ENCODE data around the gene SORCS2.
A peak's percentile ranks its signal among the peaks of the same experiment; 100 is the strongest.

SORCS2 gene

DNA sequence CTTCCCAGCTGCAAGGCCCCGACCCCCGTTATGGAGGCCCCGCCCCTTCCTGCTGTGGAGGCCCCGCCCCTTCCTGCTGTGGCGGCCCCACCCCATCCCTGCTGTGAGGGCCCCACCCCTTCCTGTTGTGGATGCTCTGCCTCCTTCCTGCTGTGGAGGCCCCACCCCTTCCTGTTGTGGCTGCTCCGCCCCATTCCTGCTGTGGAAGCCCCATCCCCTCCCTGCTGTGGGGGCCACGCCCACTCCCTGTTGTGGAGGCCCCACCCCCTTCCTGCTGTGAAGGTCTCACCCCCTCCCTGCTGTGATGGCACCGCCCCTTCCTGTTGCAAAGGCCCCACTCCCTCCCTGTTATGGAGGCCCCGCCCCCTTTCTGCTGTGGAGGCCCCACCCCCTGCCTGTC lies 347.3 kb downstream of the SORCS2 start:
- DNase-seq: no peak

- DNase-seq: no peak
Measured at GRCh38 chr4:7540206-7540605, 347.9 kb downstream of the SORCS2 start.

GRCh38 chr4:7540654-7541413 lies 348.5 kb downstream of the SORCS2 start:
- DNase-seq: no peak

GRCh38 chr4:7541414-7541810 lies 349.1 kb downstream of the SORCS2 start:
- no peak for DNase-seq

DNA sequence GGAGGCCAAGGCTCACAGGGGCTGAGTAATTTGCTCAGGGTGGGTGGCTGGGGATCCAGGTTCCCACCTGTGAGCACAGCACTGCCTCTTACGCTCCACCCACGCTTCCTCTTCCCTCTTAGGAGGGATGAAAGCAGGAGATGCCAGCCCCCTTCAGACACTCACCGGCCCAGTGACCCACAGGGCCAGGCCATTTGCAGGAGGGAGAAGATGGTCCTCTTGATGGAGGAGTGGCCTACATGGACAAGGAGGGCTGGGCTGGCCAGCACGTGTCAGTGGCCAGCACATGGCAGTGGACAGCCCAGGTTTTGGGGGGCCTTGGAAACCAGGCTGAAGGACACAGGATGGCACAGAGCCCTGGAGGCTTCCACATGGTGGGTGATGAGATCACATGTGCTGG lies 350.4 kb downstream of the SORCS2 start:
- DNase-seq: no peak

- DNase-seq: no peak
Measured at GRCh38 chr4:7546152-7546808, 353.9 kb downstream of the SORCS2 start.

GRCh38 chr4:7546809-7547367 lies 354.6 kb downstream of the SORCS2 start:
- no peak for DNase-seq

DNA sequence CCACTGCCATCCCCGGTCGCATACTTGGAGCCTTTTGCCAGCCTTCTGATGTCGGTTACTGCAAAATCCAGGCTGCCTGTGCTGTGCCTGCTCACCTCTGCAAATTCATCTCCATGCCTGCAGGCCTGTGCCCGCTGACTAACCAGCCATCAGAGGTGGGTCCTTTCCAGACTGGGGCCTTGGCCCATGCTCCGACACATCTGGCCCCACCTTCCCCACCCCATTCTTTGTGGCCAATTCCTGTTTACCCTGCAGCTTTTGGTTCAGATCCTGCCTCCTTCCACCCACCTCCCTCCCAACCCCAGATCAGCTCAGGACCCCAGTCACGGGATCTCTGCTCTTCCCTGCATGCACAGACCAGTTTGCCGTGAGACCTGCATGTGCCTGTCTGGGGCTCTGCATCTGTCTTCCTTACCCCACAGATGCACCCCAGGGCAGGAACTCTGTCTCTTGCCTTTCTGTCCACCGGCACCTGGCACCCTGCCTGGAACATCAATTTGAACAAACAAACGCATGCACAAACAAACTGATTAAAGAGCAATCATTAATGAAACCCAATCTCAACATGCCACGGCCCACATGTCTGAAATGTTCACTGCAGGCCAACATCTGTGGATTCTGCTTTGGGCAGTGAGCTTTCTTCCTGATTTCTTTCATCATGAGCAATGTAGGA lies 355.2 kb downstream of the SORCS2 start:
- DNase-seq: no peak

- no peak for DNase-seq
Measured at GRCh38 chr4:7549866-7550265, 357.5 kb downstream of the SORCS2 start.

DNA sequence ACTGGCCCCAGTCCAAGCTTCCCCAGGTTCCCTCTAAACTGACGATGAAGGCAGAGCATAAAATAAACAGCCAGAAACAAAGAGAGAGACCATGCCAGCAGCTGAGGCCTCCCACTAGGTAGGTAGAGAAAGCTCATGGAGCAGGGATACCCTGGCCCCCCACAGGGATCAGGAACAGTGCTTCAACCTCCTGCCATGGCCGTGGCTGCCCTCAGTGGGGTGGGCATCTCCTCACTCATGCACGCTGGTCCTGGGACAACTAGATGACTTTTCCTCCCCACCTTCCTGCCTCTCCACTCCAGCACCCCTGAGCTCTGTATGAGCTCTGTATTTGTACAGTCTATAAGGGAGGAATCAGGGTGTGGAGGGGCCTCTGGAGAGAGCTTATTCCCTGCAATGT lies 360.1 kb downstream of the SORCS2 start:
- no peak for DNase-seq

- DNase-seq: no peak
Measured at GRCh38 chr4:7553280-7553679, 360.9 kb downstream of the SORCS2 start.

GRCh38 chr4:7554905-7555304 lies 362.6 kb downstream of the SORCS2 start:
- no peak for DNase-seq

DNA sequence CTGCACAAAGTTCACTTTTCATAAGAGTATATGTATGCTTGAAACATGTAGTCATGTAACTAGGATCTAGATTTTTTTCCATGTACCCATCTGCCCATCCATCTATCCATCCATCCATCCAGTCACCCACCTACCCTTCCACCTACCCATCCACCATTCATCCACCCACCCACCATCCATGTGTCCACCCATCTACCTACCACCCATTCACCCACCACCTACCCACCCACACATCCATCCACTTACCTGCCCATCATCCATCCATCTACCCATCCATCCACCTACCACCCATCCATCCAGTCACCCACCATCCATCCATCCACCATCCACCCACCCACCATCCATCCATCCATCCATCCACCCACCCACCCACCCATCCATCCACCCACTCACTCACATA lies 364.2 kb downstream of the SORCS2 start:
- no peak for DNase-seq

- no peak for DNase-seq
Measured at GRCh38 chr4:7557456-7557855, 365.1 kb downstream of the SORCS2 start.

GRCh38 chr4:7558436-7558835 lies 366.1 kb downstream of the SORCS2 start:
- DNase-seq: no peak

DNA sequence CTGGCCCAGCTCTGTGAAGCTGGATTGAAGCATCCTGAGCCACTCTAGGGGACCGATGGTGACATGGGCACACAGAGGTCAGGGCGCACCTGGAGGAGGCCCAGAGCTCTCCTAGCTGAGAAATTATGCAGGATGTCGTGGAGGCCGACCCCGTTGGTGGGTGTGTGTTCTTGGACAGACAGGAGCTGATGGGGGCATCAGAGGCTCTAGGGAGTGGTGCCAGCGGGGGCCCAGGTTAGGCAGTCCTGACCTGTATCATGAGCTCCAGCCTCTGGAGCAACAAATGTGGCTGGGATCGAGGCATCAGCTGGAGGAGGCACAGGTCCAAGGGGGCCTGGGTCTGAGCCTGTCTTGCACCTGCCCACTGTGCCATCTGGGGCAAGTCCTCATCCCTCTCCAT lies 367.0 kb downstream of the SORCS2 start:
- no peak for DNase-seq

- DNase-seq: no peak
Measured at GRCh38 chr4:7559741-7560395, 367.5 kb downstream of the SORCS2 start.

DNA sequence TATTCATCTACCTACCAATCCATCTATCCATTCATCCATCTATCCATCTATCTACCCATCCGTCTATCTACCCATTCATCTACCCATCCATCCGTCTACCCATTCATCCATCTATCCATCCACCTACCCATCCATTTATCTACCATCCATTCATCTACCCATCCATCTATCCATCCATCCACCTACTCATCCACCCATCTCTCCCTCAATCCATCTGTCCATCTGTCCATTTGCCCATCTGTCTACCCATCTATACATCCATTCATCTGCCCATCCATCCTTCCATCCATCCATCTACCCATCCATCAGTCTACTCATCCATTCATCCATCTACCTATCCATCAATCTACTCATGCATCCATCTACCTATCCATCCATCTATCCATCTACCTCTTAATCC lies 369.2 kb downstream of the SORCS2 start:
- no peak for DNase-seq

- DNase-seq: no peak
Measured at GRCh38 chr4:7564242-7564641, 371.9 kb downstream of the SORCS2 start.

- DNase-seq: no peak
Measured at GRCh38 chr4:7565483-7565882, 373.1 kb downstream of the SORCS2 start.

DNA sequence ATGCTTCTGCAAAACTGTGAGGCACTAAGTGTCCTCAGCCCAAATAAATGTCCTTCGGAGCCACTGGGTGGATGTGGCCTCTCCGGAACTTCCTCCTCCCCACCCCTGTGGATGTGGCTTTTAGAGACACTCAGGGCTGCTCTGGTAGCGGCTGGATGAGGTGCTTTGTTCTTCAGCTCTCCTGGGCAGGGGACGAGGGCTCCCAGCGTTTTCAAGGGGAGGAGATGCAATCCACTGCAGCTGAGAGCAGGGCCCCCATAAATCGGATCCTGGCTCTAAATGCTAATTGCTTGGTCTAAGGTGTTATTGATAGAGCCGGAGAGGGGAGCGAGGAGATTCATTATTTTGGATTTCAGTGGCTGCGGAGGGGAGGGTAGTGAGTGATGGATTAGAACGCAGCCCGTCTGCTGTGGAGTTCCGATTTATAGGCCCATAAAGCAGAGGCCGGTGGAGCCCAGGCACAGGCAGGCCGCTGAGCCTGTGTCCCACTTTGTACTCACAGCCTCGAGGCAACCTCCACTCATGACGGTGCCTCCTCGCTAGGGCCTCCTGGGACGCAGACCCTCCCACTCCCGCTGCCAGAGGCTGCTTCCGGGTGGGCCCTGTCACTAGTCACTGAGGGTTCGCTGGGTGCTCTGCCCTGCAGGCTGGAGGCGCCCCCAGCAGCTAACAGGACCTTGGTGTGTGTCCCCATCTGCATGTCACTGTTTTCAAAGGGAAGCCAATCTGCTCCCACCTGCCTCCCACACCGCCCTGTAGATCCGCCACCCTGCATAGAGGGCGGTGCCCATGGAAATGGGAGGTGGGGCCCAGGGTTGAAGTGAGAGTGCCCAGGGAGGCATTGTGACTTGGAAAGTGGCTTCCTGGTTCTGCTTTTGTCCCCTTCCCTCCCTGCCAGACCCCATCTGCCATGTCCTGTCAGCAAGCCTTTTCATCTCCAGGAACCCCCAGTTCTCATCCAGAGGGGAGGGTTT lies 377.8 kb downstream of the SORCS2 start:
- peak; percentile 55 for DNase-seq

GRCh38 chr4:7571001-7571400 lies 378.7 kb downstream of the SORCS2 start:
- no peak for DNase-seq

All from retina (tissue), 1 donor.